Measurements from ENCODE around the gene TMBIM6. TPM values are rescaled to one million over a fixed set of nuclear protein-coding genes. Genes with fewer than 3 reads are reported as not detected.

Gene TMBIM6
- total and polyA plus RNA-seq, 10 donors, result 100 to 437 (median 375) TPM

GRCh38 chr12:49798248-49798647, 56.9 kb downstream of the TMBIM6 start:
- Histone ChIP-seq H3K4me1 (peaks cover 0 to 13% (median 0%) of the 10 kb centered on the region in 6 donors), H3K36me3 (peaks cover 0 to 99% (median 67%) of the 10 kb centered on the region in 6 donors), H3K9me3 (no peaks in the 10 kb centered on the region), H3K27me3 (replicated peaks in 1 of 7) (no peaks in the 10 kb centered on the region), H3K27ac (peak overlapping the region in 2 of 8 donors; percentile 80 to 88), H3K4me3 (no peak overlapping the region)
- no peak for TF ChIP-seq CTCF (IDR thresholded peaks at IDR 0.05 in 8 of 11, conservative IDR thresholded peaks at IDR 0.05 in 3 of 11)
- TF ChIP-seq POLR2A (IDR thresholded peaks at IDR 0.05), result no peak
- no peak for TF ChIP-seq POLR2AphosphoS5 (IDR thresholded peaks at IDR 0.05)
- intact Hi-C loops (cut with DNase I; ENCODE audit: low total_unique reads), result no loop called here
- no peak for DNase-seq
- WGBS, 5 donors, result 76 to 94% (median 88%) methylated on average over 3 to 7 of the region's 7 CpGs

DNA sequence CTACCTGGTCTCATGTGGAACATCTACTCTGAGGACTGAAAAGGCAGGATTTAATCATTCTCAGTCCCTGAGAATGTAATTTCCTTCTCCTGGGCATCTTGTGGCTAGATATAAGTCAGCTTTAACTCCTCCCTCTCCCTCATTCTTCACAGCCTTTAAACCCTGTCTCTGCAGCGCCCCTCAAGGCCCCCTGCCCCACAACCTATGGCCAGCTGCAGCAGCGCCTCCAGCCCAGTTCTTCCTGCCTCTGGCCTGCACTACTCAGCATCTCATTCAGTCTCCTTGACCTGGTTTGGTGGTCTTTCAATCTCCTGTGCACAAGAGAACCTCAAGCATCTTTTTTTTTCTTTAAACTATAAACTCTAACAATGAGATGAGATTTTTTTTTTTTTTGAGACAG, 57.6 kb downstream of the TMBIM6 start:
- Histone ChIP-seq H3K36me3 (peaks cover 0 to 99% (median 74%) of the 10 kb centered on the region in 6 donors), H3K27ac (no peak overlapping the region), H3K27me3 (replicated peaks in 1 of 7) (no peaks in the 10 kb centered on the region), H3K9me3 (no peaks in the 10 kb centered on the region), H3K4me3 (no peak overlapping the region), H3K4me1 (peaks cover 0 to 13% (median 0%) of the 10 kb centered on the region in 6 donors)
- no peak for DNase-seq
- intact Hi-C loops (cut with DNase I; ENCODE audit: low total_unique reads), result no loop called here
- TF ChIP-seq POLR2A (IDR thresholded peaks at IDR 0.05), result no peak
- TF ChIP-seq CTCF (IDR thresholded peaks at IDR 0.05 in 8 of 11, conservative IDR thresholded peaks at IDR 0.05 in 3 of 11), result no peak
- TF ChIP-seq POLR2AphosphoS5 (IDR thresholded peaks at IDR 0.05), result no peak
- 86 to 95% (median 90%) methylated on average over 2 of the region's 2 CpGs for WGBS, 5 donors

- TF ChIP-seq POLR2AphosphoS5 (IDR thresholded peaks at IDR 0.05), result no peak
- TF ChIP-seq CTCF (IDR thresholded peaks at IDR 0.05 in 8 of 11, conservative IDR thresholded peaks at IDR 0.05 in 3 of 11), result no peak
- TF ChIP-seq POLR2A (IDR thresholded peaks at IDR 0.05), result no peak
- no peaks in the 10 kb centered on the region for H3K27me3 ChIP-seq (replicated peaks in 1 of 7)
- H3K9me3 ChIP-seq, result no peaks in the 10 kb centered on the region
- no peak overlapping the region for H3K27ac ChIP-seq
- 88 to 93% (median 92%) methylated on average over 8 to 11 of the region's 11 CpGs for WGBS, 5 donors
- intact Hi-C loops (cut with DNase I; ENCODE audit: low total_unique reads), result no loop called here
- H3K4me3 ChIP-seq, result no peak overlapping the region
- peaks cover 0 to 13% (median 0%) of the 10 kb centered on the region in 6 donors for H3K4me1 ChIP-seq
- no peak for DNase-seq
- peaks cover 0 to 100% (median 80%) of the 10 kb centered on the region in 6 donors for H3K36me3 ChIP-seq
Observed at GRCh38 chr12:49800421-49801140, 59.2 kb downstream of the TMBIM6 start.
